Measurements from ENCODE around the gene DHX35. TPM values are rescaled to one million over a fixed set of nuclear protein-coding genes. Genes with fewer than 3 reads are reported as not detected.

DHX35 gene
- total RNA-seq, 4 donors from 2014 or later: 16.1 to 17.9 (median 16.4) TPM

DNA sequence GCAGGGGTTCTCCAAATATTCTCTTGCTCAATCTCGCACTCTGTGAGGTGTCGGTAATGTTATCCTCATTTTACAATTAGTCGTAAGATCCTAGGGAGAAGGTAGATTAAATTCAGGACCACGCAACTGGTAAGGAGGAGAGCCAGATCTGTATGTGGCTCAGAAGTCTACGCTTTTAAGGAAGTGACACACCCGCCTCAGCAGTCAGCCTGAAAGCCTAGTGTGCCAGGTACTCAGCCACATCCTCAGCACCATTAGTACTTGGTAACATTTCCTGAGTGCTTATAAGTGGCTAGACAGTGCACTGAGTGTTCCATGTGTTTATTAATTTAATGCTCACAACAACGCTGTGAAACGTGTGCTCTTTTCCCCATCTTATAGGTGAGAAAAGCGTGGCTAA lies 63.7 kb downstream of the DHX35 start:
- TF ChIP-seq POLR2A (IDR thresholded peaks at IDR 0.05): no peak
- TF ChIP-seq, protein P1, sequence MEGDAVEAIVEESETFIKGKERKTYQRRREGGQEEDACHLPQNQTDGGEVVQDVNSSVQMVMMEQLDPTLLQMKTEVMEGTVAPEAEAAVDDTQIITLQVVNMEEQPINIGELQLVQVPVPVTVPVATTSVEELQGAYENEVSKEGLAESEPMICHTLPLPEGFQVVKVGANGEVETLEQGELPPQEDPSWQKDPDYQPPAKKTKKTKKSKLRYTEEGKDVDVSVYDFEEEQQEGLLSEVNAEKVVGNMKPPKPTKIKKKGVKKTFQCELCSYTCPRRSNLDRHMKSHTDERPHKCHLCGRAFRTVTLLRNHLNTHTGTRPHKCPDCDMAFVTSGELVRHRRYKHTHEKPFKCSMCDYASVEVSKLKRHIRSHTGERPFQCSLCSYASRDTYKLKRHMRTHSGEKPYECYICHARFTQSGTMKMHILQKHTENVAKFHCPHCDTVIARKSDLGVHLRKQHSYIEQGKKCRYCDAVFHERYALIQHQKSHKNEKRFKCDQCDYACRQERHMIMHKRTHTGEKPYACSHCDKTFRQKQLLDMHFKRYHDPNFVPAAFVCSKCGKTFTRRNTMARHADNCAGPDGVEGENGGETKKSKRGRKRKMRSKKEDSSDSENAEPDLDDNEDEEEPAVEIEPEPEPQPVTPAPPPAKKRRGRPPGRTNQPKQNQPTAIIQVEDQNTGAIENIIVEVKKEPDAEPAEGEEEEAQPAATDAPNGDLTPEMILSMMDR (IDR thresholded peaks at IDR 0.05): no peak
- Histone ChIP-seq H3K4me3 (replicated peaks in 1 of 3) (no peak overlapping the region), H3K27me3 (no peaks in the 10 kb centered on the region), H3K36me3 (peaks cover 22 to 40% of the 10 kb centered on the region in 2 donors), H3K4me1 (no peaks in the 10 kb centered on the region), H3K27ac (no peak overlapping the region), H3K9me3 (no peaks in the 10 kb centered on the region)
- 84 to 96% methylated on average over 9 of the region's 9 CpGs for WGBS, 2 donors
- no peak for DNase-seq
- intact Hi-C loops (cut with DNase I): no loop called here

DNA sequence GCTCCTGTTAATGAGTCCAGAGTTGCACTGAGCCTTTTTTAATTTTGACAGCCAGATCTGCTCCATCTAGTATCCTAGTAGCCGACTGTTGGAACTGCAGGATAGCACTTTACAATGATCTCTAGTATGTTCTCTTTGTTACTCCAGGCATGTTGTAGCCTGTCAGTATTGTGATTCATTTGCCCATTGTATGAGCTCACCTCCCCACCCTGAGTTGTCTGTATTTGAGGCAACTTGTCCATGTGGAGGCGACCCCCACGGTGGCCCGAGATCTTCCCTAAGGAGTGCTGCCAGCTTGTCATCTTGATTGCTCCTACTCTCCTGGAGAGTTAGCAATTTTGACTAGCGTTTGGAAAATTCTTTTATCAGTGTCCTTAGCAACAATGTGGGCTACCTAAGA lies 67.2 kb downstream of the DHX35 start:
- peaks cover 4 to 21% of the 10 kb centered on the region in 2 donors for H3K36me3 ChIP-seq
- intact Hi-C loops (cut with DNase I): no loop called here
- TF ChIP-seq, protein P1 (IDR thresholded peaks at IDR 0.05): no peak
- no peak for TF ChIP-seq POLR2A (IDR thresholded peaks at IDR 0.05)
- H3K9me3 ChIP-seq: no peaks in the 10 kb centered on the region
- H3K4me1 ChIP-seq: peaks cover 0 to 2% of the 10 kb centered on the region in 2 donors
- DNase-seq: no peak
- WGBS, 2 donors: 75 to 87% methylated on average over 5 of the region's 5 CpGs
- no peak overlapping the region for H3K4me3 ChIP-seq (replicated peaks in 1 of 3)
- H3K27me3 ChIP-seq: no peaks in the 10 kb centered on the region
- no peak overlapping the region for H3K27ac ChIP-seq

DNA sequence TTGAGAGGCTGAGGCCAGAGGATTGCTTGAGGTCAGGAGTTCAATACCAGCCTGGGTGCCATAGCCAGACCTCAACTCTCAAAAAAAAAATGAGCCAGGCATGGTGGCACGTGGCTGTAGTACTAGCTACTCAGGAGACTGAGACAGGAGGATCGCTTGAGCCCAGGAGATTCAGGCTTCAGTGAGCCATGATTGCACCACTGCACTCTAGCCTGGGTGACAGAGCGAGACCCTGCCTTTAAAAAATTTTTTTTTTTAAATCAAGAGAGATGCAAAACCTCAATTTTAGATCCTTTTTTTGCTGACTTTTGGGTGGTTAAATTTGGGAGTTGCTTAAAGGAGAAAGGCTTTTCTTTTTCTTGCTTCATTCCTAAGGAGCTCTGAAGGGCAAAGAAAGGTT lies 70.9 kb downstream of the DHX35 start:
- Histone ChIP-seq H3K27ac (no peak overlapping the region), H3K4me1 (peaks cover 0 to 2% of the 10 kb centered on the region in 2 donors), H3K9me3 (no peaks in the 10 kb centered on the region), H3K36me3 (peaks cover 23 to 25% of the 10 kb centered on the region in 2 donors), H3K27me3 (no peaks in the 10 kb centered on the region), H3K4me3 (replicated peaks in 1 of 3) (no peak overlapping the region)
- no peak for DNase-seq
- WGBS, 2 donors: 86 to 89% methylated on average over 3 of the region's 3 CpGs
- intact Hi-C loops (cut with DNase I): no loop called here
- TF ChIP-seq, protein P1 (IDR thresholded peaks at IDR 0.05): no peak
- no peak for TF ChIP-seq POLR2A (IDR thresholded peaks at IDR 0.05)

DNA sequence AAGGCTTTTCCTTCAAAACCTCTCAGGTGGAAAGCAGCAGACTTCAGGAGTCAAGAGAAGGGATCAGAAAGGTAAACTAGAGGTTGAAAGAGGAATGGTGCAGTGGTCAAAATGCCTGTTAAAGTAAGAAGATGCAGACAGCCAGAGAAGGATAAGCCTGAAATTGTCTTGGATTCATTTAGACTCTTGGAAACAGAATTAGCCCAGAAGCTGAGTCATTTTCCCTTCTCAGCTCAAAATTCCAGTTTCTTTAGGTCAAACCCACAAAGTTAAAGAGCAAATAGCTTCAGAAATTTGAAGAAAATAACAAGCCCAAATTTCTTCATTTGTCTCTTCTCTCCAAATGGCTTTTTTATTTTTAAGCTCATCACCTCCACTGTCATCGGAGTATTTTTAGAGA lies 73.9 kb downstream of the DHX35 start:
- 94 to 96% methylated on average over 1 of the region's 1 CpG for WGBS, 2 donors
- TF ChIP-seq POLR2A (IDR thresholded peaks at IDR 0.05): no peak
- TF ChIP-seq, protein P1 (IDR thresholded peaks at IDR 0.05): no peak
- H3K4me1 ChIP-seq: peaks cover 0 to 2% of the 10 kb centered on the region in 2 donors
- intact Hi-C loops (cut with DNase I): no loop called here
- H3K9me3 ChIP-seq: no peaks in the 10 kb centered on the region
- no peak overlapping the region for H3K27ac ChIP-seq
- DNase-seq: no peak
- H3K36me3 ChIP-seq: peaks cover 29 to 46% of the 10 kb centered on the region in 2 donors
- H3K4me3 ChIP-seq (replicated peaks in 1 of 3): no peak overlapping the region
- H3K27me3 ChIP-seq: no peaks in the 10 kb centered on the region

DNA sequence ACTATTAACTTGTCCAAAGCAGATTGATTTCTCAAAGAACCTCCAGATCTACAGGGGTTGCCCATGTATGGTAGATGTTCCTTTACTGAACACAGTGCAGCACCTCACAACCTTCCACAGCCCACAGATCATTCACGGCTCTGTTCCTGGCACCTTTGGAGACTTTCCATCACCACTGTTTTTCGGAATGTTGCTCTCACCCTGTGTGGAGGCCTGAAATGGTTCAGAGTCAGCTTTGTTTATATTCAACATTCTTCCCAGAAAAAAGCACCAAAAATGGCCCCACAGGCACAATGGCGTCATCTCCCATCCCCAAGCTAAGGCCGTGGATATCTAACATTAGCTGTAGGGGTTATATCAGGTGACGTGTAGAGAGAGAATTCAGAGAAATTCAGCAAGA lies 74.7 kb downstream of the DHX35 start:
- Histone ChIP-seq H3K9me3 (no peaks in the 10 kb centered on the region), H3K27ac (no peak overlapping the region), H3K36me3 (peaks cover 29 to 50% of the 10 kb centered on the region in 2 donors), H3K4me3 (replicated peaks in 1 of 3) (no peak overlapping the region), H3K4me1 (no peaks in the 10 kb centered on the region), H3K27me3 (no peaks in the 10 kb centered on the region)
- TF ChIP-seq, protein P1 (IDR thresholded peaks at IDR 0.05): no peak
- no peak for TF ChIP-seq POLR2A (IDR thresholded peaks at IDR 0.05)
- DNase-seq: no peak
- WGBS, 2 donors: 96 to 97% methylated on average over 5 of the region's 5 CpGs
- intact Hi-C loops (cut with DNase I): no loop called here
